Endothelial cell of umbilical vein (primary cell): ENCODE measurements around the gene NT5C1B. TPM values are rescaled to one million over a fixed set of nuclear protein-coding genes. Genes with fewer than 3 reads are reported as not detected.

Experiments
- BruUV-seq: library from RNA; stranded (reverse); fragments of 400-500 nt; replicated peaks from 2 replicates; lab custom pipeline; 2021; lab: Mats Ljungman, UMichigan
- CTCF ChIA-PET: fragments of 300-600, 350-600 bp; sonication (Branson Sonifier 250); formaldehyde crosslinking; loops from one replicate; lab custom pipeline; 2021; ENCODE audit warnings: antibody characterized with exemption, inconsistent platforms; lab: Charles Lee
- POLR2A ChIA-PET: fragments of 300-600, 350-600 bp; sonication (Branson Sonifier 250); formaldehyde crosslinking; loops from one replicate; lab custom pipeline; 2021; ENCODE audit warnings: antibody characterized with exemption, inconsistent platforms; lab: Charles Lee
- DNase-seq: peaks from one replicate; pipeline ENCODE4 v3.0.0-alpha.2; 2011; ENCODE audit warnings: low read depth, low spot score
- FAIRE-seq: peaks from 2 replicates; lab custom pipeline; 2011; peaks lifted over from hg19 to GRCh38; lab: Jason Lieb, UNC
- H2AFZ ChIP-seq: 2 replicates; pipeline ENCODE4 v1.6.0; 2012; ENCODE audit warnings: low read depth, low read length, control low read depth, inconsistent platforms
- H3K27ac ChIP-seq: 2 replicates; pipeline ENCODE4 v1.5.1; 2011; ENCODE audit warnings: low read depth, mild to moderate bottlenecking, control low read depth, low read length, moderate library complexity; ENCODE audit not compliant: insufficient read depth
- H3K27me3 ChIP-seq, 2 experiments: 2 replicates each; pipeline versions ENCODE4 v1.6.0 to v1.6.1; 2011; ENCODE audit warnings: low read length in 2 of 2, mixed read lengths in 1 of 2; ENCODE audit not compliant: control insufficient read depth in 2 of 2, insufficient read depth in 2 of 2
- H3K36me3 ChIP-seq, 2 experiments: 2 replicates in 1 of 2; 3 replicates in 1 of 2; pipeline ENCODE4 v1.5.1; 2011; ENCODE audit warnings: low read length in 2 of 2, mild to moderate bottlenecking in 1 of 2, moderate library complexity in 1 of 2; ENCODE audit not compliant: control insufficient read depth in 2 of 2, insufficient read depth in 2 of 2; ENCODE audit errors: extremely low read depth in 1 of 2
- H3K4me1 ChIP-seq: 3 replicates; pipeline ENCODE4 v1.5.1; 2011; ENCODE audit warnings: mild to moderate bottlenecking, low read length; ENCODE audit not compliant: control insufficient read depth, insufficient read depth; ENCODE audit errors: extremely low read depth
- H3K4me2 ChIP-seq: 2 replicates; pipeline ENCODE4 v1.6.1; 2011; ENCODE audit warnings: low read length, control low read depth, mixed read lengths; ENCODE audit not compliant: insufficient read depth
- H3K4me3 ChIP-seq, 3 experiments: fragments of 200-600 bp in 1 of 3; sonication (generic), shearing (Covaris generic) in 1 of 3; replicated peaks in 1 of 3; 2 replicates each; pipeline ENCODE4 v1.5.1; 2011 to 2016; ENCODE audit warnings: control low read depth in 3 of 3, low read length in 3 of 3, mild to moderate bottlenecking in 2 of 3, inconsistent platforms in 1 of 3, low read depth in 1 of 3, moderate library complexity in 1 of 3; ENCODE audit not compliant: insufficient read depth in 1 of 3
- H3K79me2 ChIP-seq: 2 replicates; pipeline ENCODE4 v1.6.0; 2012; ENCODE audit warnings: low read length, inconsistent platforms; ENCODE audit not compliant: control insufficient read depth, insufficient read depth
- H3K9ac ChIP-seq: replicated peaks from 2 replicates; pipeline ENCODE3; 2011; ENCODE audit warnings: low read length, control low read depth; ENCODE audit not compliant: insufficient read depth; ENCODE audit errors: extremely low read depth
- H3K9me1 ChIP-seq: replicated peaks from 3 replicates; pipeline ENCODE4 v1.6.0; 2011; ENCODE audit warnings: mild to moderate bottlenecking, low read length; ENCODE audit not compliant: control insufficient read depth, insufficient read depth; ENCODE audit errors: extremely low read depth
- H3K9me3 ChIP-seq: replicated peaks from 2 replicates; pipeline ENCODE4 v1.5.1; 2012; ENCODE audit warnings: low read length, inconsistent platforms; ENCODE audit not compliant: control insufficient read depth, insufficient read depth
- H4K20me1 ChIP-seq: replicated peaks from 2 replicates; pipeline ENCODE3; 2011; ENCODE audit warnings: mild to moderate bottlenecking, low read length; ENCODE audit not compliant: control insufficient read depth, insufficient read depth; ENCODE audit errors: extremely low read depth
- EZH2 ChIP-seq: IDR thresholded peaks from 2 replicates; pipeline ENCODE4 v1.6.1; 2012; ENCODE audit warnings: borderline replicate concordance, low read depth, mild to moderate bottlenecking, moderate library complexity, low read length, inconsistent platforms; ENCODE audit not compliant: severe bottlenecking
- FOS ChIP-seq: IDR thresholded peaks from 2 replicates; pipeline ENCODE4 v1.6.1; 2011; ENCODE audit warnings: mild to moderate bottlenecking, low read length, moderate library complexity, borderline replicate concordance; ENCODE audit not compliant: insufficient read depth
- GATA2 ChIP-seq: IDR thresholded peaks from 2 replicates; pipeline ENCODE4 v1.7.0; 2011; ENCODE audit warnings: low read depth, mild to moderate bottlenecking, moderate library complexity, mixed read lengths, low read length; ENCODE audit not compliant: insufficient read length, insufficient read depth
- JUN ChIP-seq: IDR thresholded peaks from 2 replicates; pipeline ENCODE4 v1.6.1; 2011; ENCODE audit warnings: borderline replicate concordance, low read depth; ENCODE audit not compliant: insufficient read length, insufficient read depth
- MAX ChIP-seq: IDR thresholded peaks from 2 replicates; pipeline ENCODE4 v1.6.1; 2011; ENCODE audit not compliant: insufficient read depth, insufficient read length
- MYC ChIP-seq: IDR thresholded peaks from one replicate; pipeline ENCODE4 v1.6.1; 2011; ENCODE audit warnings: mild to moderate bottlenecking, low read depth, low read length
- POLR2A ChIP-seq: IDR thresholded peaks from 2 replicates; pipeline ENCODE4 v1.6.1; 2012; ENCODE audit warnings: low read depth, mild to moderate bottlenecking, control low read depth, low read length
- POLR2AphosphoS5 ChIP-seq: IDR thresholded peaks from 2 replicates; pipeline ENCODE4 v1.6.1; 2012; ENCODE audit warnings: low read depth, mild to moderate bottlenecking, control low read depth, low read length, moderate library complexity; ENCODE audit not compliant: insufficient read depth
- dilution Hi-C: fragments of 300-500 bp; cut with MboI; formaldehyde crosslinking; loops from one replicate; pipeline ENCODE4 v1.15.0; 2019; ENCODE audit warnings: low sequenced_read_pairs; ENCODE audit not compliant: extremely low pct_ligation_motif_present
- intact Hi-C: fragments of 100-400 bp; cut with micrococcal nuclease; formaldehyde crosslinking; loops from one replicate; pipeline ENCODE4 v1.10.0; 2022
- polyA plus RNA-seq, 4 experiments: library from polyadenylated mRNA; depleted of rRNA in 3 of 4; stranded (reverse) in 3 of 4; unstranded in 1 of 4; fragments of >200 nt; gene quantifications; 2 replicates each; pipeline versions ENCODE4 v1.2.1 to v1.2.3, GENCODE V29; 2011 to 2012; ENCODE audit warnings: missing spikeins in 1 of 4
- total RNA-seq: library from RNA; stranded (reverse); gene quantifications from 2 replicates; pipeline ENCODE4 v1.2.3, GENCODE V29; 2021
- TF ChIP-seq, protein P1 (sequence below), 2 donors: IDR thresholded peaks; 1 replicate in 1 of 2; 2 replicates in 1 of 2; pipeline ENCODE4 v1.5.1; 2011; ENCODE audit warnings: low read length in 2 of 2, mild to moderate bottlenecking in 2 of 2, moderate library complexity in 2 of 2, control low read depth in 1 of 2, inconsistent platforms in 1 of 2, low read depth in 1 of 2; ENCODE audit not compliant: insufficient read depth in 1 of 2; ENCODE audit errors: extremely low read depth in 1 of 2

Gene NT5C1B
- total and polyA plus RNA-seq, 2 donors (not counting 3 experiments of a cell fraction or from before 2014, with no cell fraction given) = not detected

- Histone ChIP-seq H3K36me3 (no peaks in the 10 kb centered on the region), H3K9ac (no peak overlapping the region), H3K9me1 (no peaks in the 10 kb centered on the region), H3K27ac (no peak overlapping the region), H3K9me3 (no peaks in the 10 kb centered on the region), H4K20me1 (no peaks in the 10 kb centered on the region), H3K79me2 (no peaks in the 10 kb centered on the region), H2AFZ (no peak overlapping the region), H3K4me1 (no peaks in the 10 kb centered on the region), H3K4me2 (no peak overlapping the region), H3K27me3 (no peaks in the 10 kb centered on the region), H3K4me3 (no peak overlapping the region)
- BruUV-seq = no TSS peak
- dilution Hi-C loops = no loop called here
- DNase-seq (no peak), FAIRE-seq (no peak)
- CTCF ChIA-PET = interaction anchor here (0.7 to 2.4 kb wide), 5 partner anchors 10 to 833 kb away, joined by 3 to 7 read pairs (median 3); no protein-coding TSS in a partner anchor
- POLR2A ChIA-PET = interaction anchor here (0.7 kb wide), 1 partner anchor 211 kb away, joined by 3 read pairs; no protein-coding TSS in a partner anchor
- TF ChIP-seq FOS = no peak
- intact Hi-C loops = no loop called here
Observed at GRCh38 chr2:18517386-18517785, 72.0 kb downstream of the NT5C1B start.

DNA sequence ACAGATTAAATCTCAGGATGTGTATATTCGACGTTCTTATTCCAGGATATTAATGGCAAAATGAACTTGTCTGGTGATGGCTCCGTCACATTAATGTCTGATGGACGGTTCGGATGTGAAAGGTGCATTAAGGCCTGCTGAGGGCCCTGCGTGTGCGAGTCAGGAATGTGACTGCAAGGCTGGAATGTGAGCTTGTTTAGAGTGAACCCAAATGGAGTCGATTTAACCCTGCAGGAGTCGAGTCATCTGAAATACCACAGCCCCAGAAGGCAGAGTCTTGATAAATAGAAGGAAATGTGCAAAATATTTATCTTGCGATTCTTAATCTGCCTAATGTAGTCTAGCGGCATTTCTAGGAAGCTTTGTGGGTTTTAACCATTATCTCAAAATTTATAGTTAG, 73.3 kb downstream of the NT5C1B start:
- Histone ChIP-seq H3K9me3 (no peaks in the 10 kb centered on the region), H3K4me2 (no peak overlapping the region), H3K4me1 (no peaks in the 10 kb centered on the region), H3K9ac (no peak overlapping the region), H3K79me2 (no peaks in the 10 kb centered on the region), H3K9me1 (no peaks in the 10 kb centered on the region), H3K36me3 (no peaks in the 10 kb centered on the region), H3K4me3 (no peak overlapping the region), H2AFZ (no peak overlapping the region), H3K27me3 (no peaks in the 10 kb centered on the region), H4K20me1 (no peaks in the 10 kb centered on the region), H3K27ac (no peak overlapping the region)
- ChIA-PET CTCF (interaction anchor here (0.7 to 1.0 kb wide), 3 partner anchors 17 to 1347 kb away, joined by 3 read pairs; no protein-coding TSS in a partner anchor), POLR2A (no interaction called here)
- dilution Hi-C loops = no loop called here
- BruUV-seq = no TSS peak
- DNase-seq = no peak
- FAIRE-seq = no peak
- intact Hi-C loops = no loop called here
- TF ChIP-seq JUN (no peak), GATA2 (no peak), EZH2 (no peak), POLR2A (no peak), POLR2AphosphoS5 (no peak), FOS (no peak), MAX (no peak), MYC (no peak)
- TF ChIP-seq, protein P1, sequence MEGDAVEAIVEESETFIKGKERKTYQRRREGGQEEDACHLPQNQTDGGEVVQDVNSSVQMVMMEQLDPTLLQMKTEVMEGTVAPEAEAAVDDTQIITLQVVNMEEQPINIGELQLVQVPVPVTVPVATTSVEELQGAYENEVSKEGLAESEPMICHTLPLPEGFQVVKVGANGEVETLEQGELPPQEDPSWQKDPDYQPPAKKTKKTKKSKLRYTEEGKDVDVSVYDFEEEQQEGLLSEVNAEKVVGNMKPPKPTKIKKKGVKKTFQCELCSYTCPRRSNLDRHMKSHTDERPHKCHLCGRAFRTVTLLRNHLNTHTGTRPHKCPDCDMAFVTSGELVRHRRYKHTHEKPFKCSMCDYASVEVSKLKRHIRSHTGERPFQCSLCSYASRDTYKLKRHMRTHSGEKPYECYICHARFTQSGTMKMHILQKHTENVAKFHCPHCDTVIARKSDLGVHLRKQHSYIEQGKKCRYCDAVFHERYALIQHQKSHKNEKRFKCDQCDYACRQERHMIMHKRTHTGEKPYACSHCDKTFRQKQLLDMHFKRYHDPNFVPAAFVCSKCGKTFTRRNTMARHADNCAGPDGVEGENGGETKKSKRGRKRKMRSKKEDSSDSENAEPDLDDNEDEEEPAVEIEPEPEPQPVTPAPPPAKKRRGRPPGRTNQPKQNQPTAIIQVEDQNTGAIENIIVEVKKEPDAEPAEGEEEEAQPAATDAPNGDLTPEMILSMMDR (IDR thresholded peaks at IDR 0.05; ENCODE audit: extremely low read depth in 1 of 2, insufficient read depth in 1 of 2, low read depth in 1 of 2, low read length in 2 of 2) = no peak
